ENCODE data around the gene LAMP5.

- TF ChIP-seq CTCF (IDR thresholded peaks at IDR 0.05; ENCODE audit: low read depth, low read length) (no peak), EZH2phosphoT487 (IDR thresholded peaks at IDR 0.05; ENCODE audit: low read depth) (no peak)
Measured at GRCh38 chr20:9535449-9535848, 21.1 kb downstream of the LAMP5 start.

All from OCI-LY3 (cell line).